Middle frontal gyrus (tissue), 1 donor: Measurements from ENCODE around the gene CDH24.

Experiments used
- DNase-seq: peaks from one replicate; pipeline ENCODE4 v3.0.0-alpha.2; 2015; ENCODE audit warnings: low spot score; ENCODE audit errors: extremely low spot score

CDH24 gene

DNA sequence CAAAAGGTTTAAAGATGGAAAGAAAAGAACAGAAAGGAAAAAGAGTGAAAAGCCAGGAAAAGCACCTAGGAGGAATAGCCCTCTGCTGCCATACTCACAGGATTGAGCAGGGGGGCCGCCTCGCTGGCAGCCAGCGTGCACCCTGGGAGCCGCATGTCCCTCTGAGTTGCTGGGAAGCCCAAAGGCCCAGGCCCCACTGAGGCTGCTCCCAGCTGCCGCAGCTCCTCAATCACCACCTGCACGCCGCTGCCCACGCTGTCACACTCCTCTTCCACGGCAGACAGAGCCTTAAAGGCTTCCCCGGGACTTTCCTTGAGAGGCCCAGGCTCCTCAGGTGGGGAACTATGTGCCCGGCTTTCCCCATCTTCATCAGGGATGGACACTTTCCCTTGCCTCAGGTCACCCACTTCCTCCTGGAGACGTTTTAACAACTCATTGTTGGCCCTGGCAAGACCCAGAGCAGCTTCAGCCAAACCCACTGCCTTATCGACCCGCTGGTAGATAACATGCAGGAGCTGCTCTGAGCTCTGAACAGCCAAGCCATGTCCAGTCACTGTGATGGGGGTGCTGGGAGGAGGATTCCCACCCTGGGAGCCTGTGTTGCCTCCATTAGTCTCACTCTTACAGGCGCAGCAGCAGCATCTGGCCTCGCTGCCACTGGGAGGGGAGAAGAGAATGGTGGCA is 58.8 kb downstream of the CDH24 start:
- no peak for DNase-seq

DNA sequence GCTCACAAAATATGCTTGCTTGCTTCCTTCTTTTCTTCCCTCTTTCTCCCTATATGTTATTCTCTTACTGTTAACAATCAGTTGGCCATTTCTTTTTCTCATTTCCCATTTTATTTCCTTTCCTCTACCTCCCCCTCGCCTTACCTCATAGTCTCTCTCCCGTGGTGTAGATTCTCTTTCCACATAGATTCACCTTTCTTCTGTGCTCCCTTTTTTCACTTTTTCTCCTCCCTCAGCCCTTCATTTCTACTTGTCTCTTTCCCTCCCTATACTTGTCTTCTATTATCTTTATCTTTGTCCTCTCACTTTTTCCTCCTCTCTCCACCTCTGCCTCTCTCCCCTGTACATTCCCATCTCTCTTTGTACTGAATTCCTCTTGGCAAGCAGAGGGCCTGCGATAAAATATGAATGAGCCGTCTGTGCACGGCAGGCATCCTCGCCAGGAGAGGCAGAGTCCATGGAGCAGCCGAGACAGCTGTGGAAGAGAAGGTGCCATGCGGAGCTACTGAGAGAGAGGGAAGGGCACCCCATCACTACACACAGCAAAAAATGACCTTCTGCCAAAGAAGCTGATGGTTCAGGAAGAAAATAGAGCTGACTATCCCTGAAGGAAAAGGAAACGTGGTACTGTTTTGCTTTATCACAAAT is 59.5 kb downstream of the CDH24 start:
- DNase-seq: no peak
